ENCODE measurements around the gene SZT2.
"Not testable (repeated sequence)": the region's sequence is repeated elsewhere in the genome, so short reads cannot be mapped to it uniquely, and the experiment has no call there.

Gene SZT2

DNA sequence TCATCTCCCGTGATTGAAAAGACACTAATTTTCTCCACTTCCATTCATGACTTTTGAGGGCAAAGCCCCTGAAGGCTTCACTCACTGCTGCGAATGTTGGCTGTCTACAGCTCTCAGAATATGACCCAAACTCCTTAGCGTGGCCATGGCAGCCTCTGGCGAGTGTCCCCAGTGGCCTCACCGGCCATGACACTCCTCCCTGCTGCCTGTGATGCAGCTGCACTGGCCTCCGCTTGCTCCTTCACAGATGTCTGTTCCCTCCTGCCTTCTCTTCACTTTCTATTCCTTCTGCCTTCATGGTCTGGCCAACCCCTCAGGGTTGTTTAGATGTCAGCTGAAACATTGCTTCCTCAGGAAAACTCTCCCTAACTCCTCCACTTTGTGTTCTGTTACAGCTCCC, 110.2 kb downstream of the SZT2 start:
- DNase-seq (ENCODE audit: low read depth, low spot score), result no peak

DNA sequence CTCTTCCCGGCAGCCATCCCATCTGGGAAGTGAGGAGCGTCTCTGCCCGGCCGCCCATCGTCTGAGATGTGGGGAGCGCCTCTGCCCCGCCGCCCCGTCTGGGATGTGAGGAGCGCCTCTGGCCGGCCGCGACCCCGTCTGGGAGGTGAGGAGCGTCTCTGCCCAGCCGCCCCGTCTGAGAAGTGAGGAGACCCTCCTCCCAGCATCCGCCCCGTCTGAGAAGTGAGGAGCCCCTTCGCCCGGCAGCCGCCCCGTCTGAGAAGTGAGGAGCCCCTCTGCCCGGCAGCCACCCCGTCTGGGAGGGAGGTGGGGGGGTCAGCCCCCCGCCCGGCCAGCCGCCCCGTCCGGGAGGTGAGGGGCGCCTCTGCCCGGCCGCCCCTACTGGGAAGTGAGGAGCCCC, 112.1 kb downstream of the SZT2 start:
- not testable (repeated sequence) for H3K27me3 ChIP-seq (ENCODE audit: insufficient read depth, insufficient read length); H3K9me3 ChIP-seq (ENCODE audit: insufficient read depth, low read length); DNase-seq (ENCODE audit: low read depth, low spot score); H3K9ac ChIP-seq (ENCODE audit: insufficient read length, low read depth); H3K4me3 ChIP-seq (ENCODE audit: insufficient read length, low read depth); H3K36me3 ChIP-seq (ENCODE audit: insufficient read depth, insufficient read length, low read length); H3K4me1 ChIP-seq (ENCODE audit: insufficient read depth, insufficient read length)

More for the DNA sequence above, 110.2 kb downstream of the SZT2 start:
- Histone ChIP-seq H3K9ac (ENCODE audit: insufficient read length, low read depth) (no peak overlapping the region), H3K9me3 (ENCODE audit: insufficient read depth, low read length) (peaks cover 7% of the 10 kb centered on the region; the same call in 1 of the 2 replicates), H3K27me3 (ENCODE audit: insufficient read depth, insufficient read length) (no peaks in the 10 kb centered on the region), H3K4me1 (ENCODE audit: insufficient read depth, insufficient read length) (peaks cover 9% of the 10 kb centered on the region), H3K36me3 (ENCODE audit: insufficient read depth, insufficient read length, low read length) (no peaks in the 10 kb centered on the region), H3K4me3 (ENCODE audit: insufficient read length, low read depth) (no peak overlapping the region)
- TF ChIP-seq ZNF274 (IDR thresholded peaks at IDR 0.05; ENCODE audit: low read depth, low read length) (no peak), SUZ12 (IDR thresholded peaks at IDR 0.05; ENCODE audit: extremely low read depth, insufficient read depth, insufficient read length) (no peak), YY1 (IDR thresholded peaks at IDR 0.05; ENCODE audit: insufficient read depth, insufficient read length) (no peak)

DNA sequence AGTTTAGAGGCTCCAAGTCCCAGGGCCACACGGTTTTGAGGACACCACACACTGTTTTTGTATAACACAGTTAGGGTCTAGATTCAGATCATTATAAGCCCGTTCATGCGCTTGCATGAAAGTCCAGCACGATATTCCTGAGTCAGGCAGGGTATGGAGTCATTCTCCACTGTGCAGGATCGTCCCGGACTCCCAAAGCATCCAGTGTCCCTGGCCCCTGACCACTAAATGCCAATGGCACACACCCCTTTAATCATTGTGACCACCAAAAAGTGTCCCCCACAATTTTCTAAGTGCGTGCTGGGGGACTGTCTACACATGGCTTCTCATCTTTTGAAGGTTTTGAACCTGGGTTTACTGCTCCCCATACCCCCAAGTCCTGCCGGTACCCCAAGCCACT, 113.8 kb downstream of the SZT2 start:
- Histone ChIP-seq H3K27me3 (ENCODE audit: insufficient read depth, insufficient read length) (no peaks in the 10 kb centered on the region), H3K4me3 (ENCODE audit: insufficient read length, low read depth) (no peak overlapping the region), H3K9me3 (ENCODE audit: insufficient read depth, low read length) (peaks cover 7% of the 10 kb centered on the region; the same call in 1 of the 2 replicates), H3K36me3 (ENCODE audit: insufficient read depth, insufficient read length, low read length) (no peaks in the 10 kb centered on the region), H3K4me1 (ENCODE audit: insufficient read depth, insufficient read length) (peaks cover 9% of the 10 kb centered on the region), H3K9ac (ENCODE audit: insufficient read length, low read depth) (no peak overlapping the region)
- DNase-seq (ENCODE audit: low read depth, low spot score), result no peak
- no peak for TF ChIP-seq YY1 (IDR thresholded peaks at IDR 0.05; ENCODE audit: insufficient read depth, insufficient read length)
- no peak for TF ChIP-seq SUZ12 (IDR thresholded peaks at IDR 0.05; ENCODE audit: extremely low read depth, insufficient read depth, insufficient read length)
